GM12878 (cell line): ENCODE measurements around the gene CLIP3. TPM values are rescaled to one million over a fixed set of nuclear protein-coding genes. Genes with fewer than 3 reads are reported as not detected.

Source experiments
- ATAC-seq: fragments of 200-7000 bp; cut with Tn5 transposase; 3 replicates; pipeline ENCODE4 v1.9.1; 2020; ENCODE audit warnings: mild to moderate bottlenecking, moderate library complexity
- BruUV-seq: library from RNA; stranded (reverse); fragments of 400-500 nt; replicated peaks from 2 replicates; lab custom pipeline; 2021; lab: Mats Ljungman, UMichigan
- CTCF ChIA-PET: fragments of 300-600 bp; sonication (Branson Sonifier 250); formaldehyde crosslinking; extraction: SDS; loops from one replicate; lab custom pipeline; 2021; ENCODE audit warnings: inconsistent platforms; lab: Yijun Ruan, JAX
- POLR2A ChIA-PET: fragments of 350-600 bp; formaldehyde crosslinking; extraction: SDS; loops from one replicate; lab custom pipeline; 2021; ENCODE audit warnings: inconsistent platforms; lab: Charles Lee
- RAD21 ChIA-PET: fragments of 300-600 bp; sonication (Branson Sonifier 250); formaldehyde crosslinking; loops from one replicate; lab custom pipeline; 2023; ENCODE audit warnings: antibody characterized with exemption; ENCODE audit not compliant: unreplicated experiment; lab: Charles Lee
- SMC1A ChIA-PET: fragments of 300-600 bp; sonication (Branson Sonifier 250); formaldehyde crosslinking; loops from one replicate; lab custom pipeline; 2023; ENCODE audit not compliant: unreplicated experiment, uncharacterized antibody; lab: Charles Lee
- DNase-seq: peaks from one replicate; pipeline ENCODE4 v3.0.0-alpha.2; 2011; ENCODE audit warnings: low read depth, low spot score
- FAIRE-seq: peaks from 3 replicates; lab custom pipeline; 2011; peaks lifted over from hg19 to GRCh38; lab: Jason Lieb, UNC
- H2AFZ ChIP-seq: 2 replicates; pipeline ENCODE4 v1.6.0; 2011; ENCODE audit warnings: low read depth, low read length, control low read depth; ENCODE audit not compliant: control insufficient read depth
- H3K27ac ChIP-seq: 2 replicates; pipeline ENCODE4 v1.5.1; 2011; ENCODE audit warnings: control low read depth; ENCODE audit not compliant: control insufficient read depth, insufficient read depth
- H3K27me3 ChIP-seq, 2 experiments: replicated peaks in 1 of 2; 2 replicates each; pipeline versions ENCODE4 v1.6.0 to v1.6.1; 2011; ENCODE audit warnings: low read length in 1 of 2; ENCODE audit not compliant: control insufficient read depth in 2 of 2, insufficient read depth in 2 of 2
- H3K36me3 ChIP-seq, 2 experiments: 2 replicates each; pipeline ENCODE4 v1.5.1; 2011; ENCODE audit warnings: low read length in 1 of 2; ENCODE audit not compliant: control insufficient read depth in 2 of 2, insufficient read depth in 2 of 2
- H3K4me1 ChIP-seq: 2 replicates; pipeline ENCODE4 v1.6.1; 2011; ENCODE audit warnings: mild to moderate bottlenecking, low read length, moderate library complexity, mixed read lengths; ENCODE audit not compliant: control insufficient read depth, insufficient read depth
- H3K4me2 ChIP-seq: 2 replicates; pipeline ENCODE4 v1.6.0; 2011; ENCODE audit warnings: control low read depth; ENCODE audit not compliant: control insufficient read depth, insufficient read depth
- H3K4me3 ChIP-seq: fragments of 200-600 bp; sonication (generic); 2 replicates; pipeline ENCODE4 v1.5.1; 2016
- H3K79me2 ChIP-seq: 2 replicates; pipeline ENCODE4 v1.6.0; 2011; ENCODE audit warnings: low read length; ENCODE audit not compliant: control insufficient read depth, insufficient read depth
- H3K9ac ChIP-seq: 2 replicates; pipeline ENCODE4 v1.8.0; 2011; ENCODE audit warnings: low read length, control low read depth, mixed read lengths; ENCODE audit not compliant: control insufficient read depth, insufficient read depth
- H3K9me3 ChIP-seq: replicated peaks from 3 replicates; pipeline ENCODE4 v1.5.1; 2011; ENCODE audit warnings: mild to moderate bottlenecking, low read length; ENCODE audit not compliant: control insufficient read depth, insufficient read depth
- H4K20me1 ChIP-seq: 2 replicates; pipeline ENCODE4 v1.6.0; 2011; ENCODE audit not compliant: control insufficient read depth, insufficient read depth
- BCL11A ChIP-seq: IDR thresholded peaks from 2 replicates; pipeline ENCODE4 v1.6.1; 2011; ENCODE audit warnings: low read depth, low read length
- BHLHE40 ChIP-seq, 2 experiments: fragments of 450-650 bp in 1 of 2; IDR thresholded peaks; 2 replicates each; pipeline ENCODE4 v1.6.1; 2011 to 2017; ENCODE audit warnings: low read depth in 2 of 2, borderline replicate concordance in 1 of 2, improper control_type of control experiment in 1 of 2, low read length in 1 of 2, mild to moderate bottlenecking in 1 of 2
- BMI1 ChIP-seq: fragments of 450-650 bp; IDR thresholded peaks from 2 replicates; pipeline ENCODE4 v1.6.1; 2016; ENCODE audit warnings: mild to moderate bottlenecking, moderate library complexity, borderline replicate concordance
- EP300 ChIP-seq, 2 experiments: fragments of 150-350 bp in 1 of 2; IDR thresholded peaks; 2 replicates each; pipeline ENCODE4 v1.6.1; 2011 to 2012; ENCODE audit warnings: low read depth in 2 of 2, low read length in 2 of 2, borderline replicate concordance in 1 of 2, improper control_type of control experiment in 1 of 2, inconsistent platforms in 1 of 2; ENCODE audit not compliant: control insufficient read depth in 1 of 2
- IKZF2 ChIP-seq, 2 experiments: fragments of 450-650 bp; IDR thresholded peaks; 2 replicates each; pipeline ENCODE4 v1.6.1; 2017; ENCODE audit warnings: mild to moderate bottlenecking in 2 of 2, moderate library complexity in 2 of 2
- KDM1A ChIP-seq: fragments of 200-600 bp; sonication (generic); IDR thresholded peaks from 2 replicates; pipeline ENCODE4 v1.6.1; 2016; ENCODE audit warnings: borderline replicate concordance
- MEF2A ChIP-seq: IDR thresholded peaks from 2 replicates; pipeline ENCODE4 v1.6.1; 2011; ENCODE audit warnings: low read depth, mild to moderate bottlenecking, low read length, moderate library complexity; ENCODE audit not compliant: insufficient read depth
- MLLT1 ChIP-seq: fragments of 450-650 bp; IDR thresholded peaks from 2 replicates; pipeline ENCODE4 v1.6.1; 2016; ENCODE audit warnings: mild to moderate bottlenecking
- MTA2 ChIP-seq: fragments of 450-650 bp; IDR thresholded peaks from 2 replicates; pipeline ENCODE4 v1.6.1; 2016; ENCODE audit warnings: low read depth, mild to moderate bottlenecking, moderate library complexity
- NR2F1 ChIP-seq: fragments of 450-650 bp; conservative IDR thresholded peaks from 2 replicates; pipeline ENCODE4 v1.6.1; 2017; ENCODE audit warnings: mild to moderate bottlenecking
- PAX5 ChIP-seq: IDR thresholded peaks from 2 replicates; pipeline ENCODE4 v1.6.1; 2011; ENCODE audit warnings: low read depth, low read length, borderline replicate concordance
- POLR2A ChIP-seq: IDR thresholded peaks from 2 replicates; pipeline ENCODE4 v1.6.1; 2011; ENCODE audit warnings: low read depth, mild to moderate bottlenecking, low read length
- POU2F2 ChIP-seq: IDR thresholded peaks from 3 replicates; pipeline ENCODE4 v1.6.1; 2011; ENCODE audit warnings: low read depth, mild to moderate bottlenecking, low read length, borderline replicate concordance
- RB1 ChIP-seq: fragments of 450-650 bp; formaldehyde crosslinking; IDR thresholded peaks from 2 replicates; pipeline ENCODE4 v1.6.1; 2017; ENCODE audit warnings: mild to moderate bottlenecking, borderline replicate concordance
- SP1 ChIP-seq: IDR thresholded peaks from one replicate; pipeline ENCODE4 v1.6.1; 2011; ENCODE audit warnings: low read depth, low read length
- SUPT20H ChIP-seq: IDR thresholded peaks from 2 replicates; pipeline ENCODE4 v1.6.1; 2011; ENCODE audit warnings: low read depth, mild to moderate bottlenecking, low read length, moderate library complexity, borderline replicate concordance; ENCODE audit not compliant: control insufficient read depth
- TBL1XR1 ChIP-seq: IDR thresholded peaks from 2 replicates; pipeline ENCODE4 v1.6.1; 2012; ENCODE audit warnings: low read depth, low read length, improper control_type of control experiment
- TCF3 ChIP-seq: IDR thresholded peaks from 2 replicates; pipeline ENCODE4 v1.6.1; 2012; ENCODE audit warnings: low read depth, mild to moderate bottlenecking, low read length, borderline replicate concordance; ENCODE audit not compliant: insufficient read depth
- ZBTB11 ChIP-seq: fragments of 450-650 bp; formaldehyde crosslinking; IDR thresholded peaks from 2 replicates; pipeline ENCODE4 v1.5.0; 2022; ENCODE audit warnings: mild to moderate bottlenecking, missing genetic modification characterization
- ZNF274 ChIP-seq: IDR thresholded peaks from one replicate; pipeline ENCODE4 v1.8.0; 2011; ENCODE audit not compliant: insufficient read length, insufficient read depth
- WGBS: methylation state at CpG from one replicate; pipeline ENCODE4 v1.1.6; 2016; ENCODE audit warnings: low lambda C conversion rate; ENCODE audit not compliant: insufficient replicate concordance, insufficient coverage; ENCODE audit errors: missing lambda C conversion rate; 5-methylcytosine and 5-hydroxymethylcytosine counted together
- in situ Hi-C: fragments of 300-500 bp; cut with MboI; formaldehyde crosslinking; loops from 9 replicates; pipeline ENCODE4 v1.14.3; 2018; ENCODE audit warnings: mixed read lengths
- intact Hi-C: fragments of 100-400 bp; cut with micrococcal nuclease; formaldehyde crosslinking; loops from one replicate; pipeline ENCODE4 v1.14.2; 2022; ENCODE audit not compliant: unreplicated experiment
- polyA plus RNA-seq, 11 experiments: library from polyadenylated mRNA; depleted of rRNA in 4 of 11; unstranded in 6 of 11; stranded (reverse) in 5 of 11; fragments of >200 nt; fragmentation: Nextera tagmentation in 4 of 11; fragmentation: Illumina TruSeq in 1 of 11; extraction: Ambion mirVana in 4 of 11; extraction: Trizol in 1 of 11; gene quantifications; 1 replicate in 1 of 11; 2 replicates in 10 of 11; pipeline versions ENCODE4 v1.2.1 to v1.2.3, GENCODE V29; 2011 to 2016; ENCODE audit warnings: inconsistent platforms in 2 of 11, missing spikeins in 2 of 11, low read depth in 1 of 11
- total RNA-seq, 4 experiments: library from RNA; depleted of rRNA in 3 of 4; stranded (reverse); fragments of >200 nt in 3 of 4; fragmentation: Illumina TruSeq in 1 of 4; extraction: Trizol in 1 of 4; gene quantifications; 2 replicates each; pipeline versions ENCODE4 v1.2.1 to v1.2.3, GENCODE V29; 2013 to 2021

Gene CLIP3
- total and polyA plus RNA-seq, 10 of the 15 experiments (the other 5 are each of a cell fraction or from before 2014, with no cell fraction given): 0.09 to 2.7 (median 0.45) TPM; not detected in 1

- H3K4me2 ChIP-seq: no peak overlapping the region
- ChIA-PET SMC1A (interaction anchor here (0.7 to 1.6 kb wide), 2 partner anchors 30 to 34 kb away, joined by 3 to 5 read pairs; partner anchors contain the start of gene ALKBH6), POLR2A (no interaction called here), CTCF (no interaction called here), RAD21 (no interaction called here)
- no TSS peak for BruUV-seq
- H3K79me2 ChIP-seq: no peaks in the 10 kb centered on the region
- no peak for DNase-seq
- no peaks in the 10 kb centered on the region for H3K27me3 ChIP-seq
- no peaks in the 10 kb centered on the region for H3K9me3 ChIP-seq
- no peaks in the 10 kb centered on the region for H4K20me1 ChIP-seq
- no peak for FAIRE-seq
- in situ Hi-C loops: no loop called here
- no peak overlapping the region for H2AFZ ChIP-seq
- no peaks in the 10 kb centered on the region for H3K4me1 ChIP-seq
- no peak overlapping the region for H3K9ac ChIP-seq
- no peak overlapping the region for H3K4me3 ChIP-seq
- H3K36me3 ChIP-seq: peaks cover 0 to 2% of the 10 kb centered on the region in 2 experiments; a peak in 2 of 4 replicates
- 100% methylated on average over 2 of the region's 2 CpGs for WGBS
- H3K27ac ChIP-seq: no peak overlapping the region
- TF ChIP-seq BCL11A (no peak), SUPT20H (no peak), POU2F2 (no peak), TCF3 (no peak), IKZF2 (IDR thresholded peaks at IDR 0.05) (no peak), EP300 (IDR thresholded peaks at IDR 0.05; ENCODE audit: borderline replicate concordance in 1 of 2, control insufficient read depth in 1 of 2, low read depth in 2 of 2, low read length in 2 of 2) (no peak), BHLHE40 (IDR thresholded peaks at IDR 0.05; ENCODE audit: borderline replicate concordance in 1 of 2, low read depth in 2 of 2, low read length in 1 of 2) (no peak), ZNF274 (no peak), ZBTB11 (CRISPR knock-in tag) (no peak), MTA2 (no peak), MEF2A (no peak), POLR2A (no peak), RB1 (no peak), BMI1 (no peak), TBL1XR1 (no peak), KDM1A (no peak), NR2F1 (no peak), PAX5 (no peak), SP1 (no peak), MLLT1 (no peak)
- intact Hi-C loops: no loop called here
- no peak for ATAC-seq
Observed at GRCh38 chr19:36043952-36044351, 11.3 kb upstream of the CLIP3 start.
